ENCODE results near the gene SBK1.
"Not testable (repeated sequence)": the region's sequence is repeated elsewhere in the genome, so short reads cannot be mapped to it uniquely, and the experiment has no call there.

Gene SBK1

GRCh38 chr16:28310796-28311195 is 18.5 kb downstream of the SBK1 start:
- no peak for DNase-seq

- no peak for DNase-seq
Measured at GRCh38 chr16:28311413-28311812, 19.1 kb downstream of the SBK1 start.

- no peak for DNase-seq
Measured at GRCh38 chr16:28311913-28312312, 19.6 kb downstream of the SBK1 start.

- DNase-seq = no peak
Measured at GRCh38 chr16:28312327-28312726, 20.0 kb downstream of the SBK1 start.

GRCh38 chr16:28313587-28313986 is 21.3 kb downstream of the SBK1 start:
- no peak for DNase-seq

- no peak for DNase-seq
Measured at GRCh38 chr16:28316054-28316453, 23.7 kb downstream of the SBK1 start.

GRCh38 chr16:28317040-28317880 is 24.9 kb downstream of the SBK1 start:
- DNase-seq = peak; percentile 74

GRCh38 chr16:28318042-28318744 is 25.9 kb downstream of the SBK1 start:
- no peak for DNase-seq

- DNase-seq = no peak
Measured at GRCh38 chr16:28319476-28320022, 27.2 kb downstream of the SBK1 start.

GRCh38 chr16:28320023-28320561 is 27.8 kb downstream of the SBK1 start:
- DNase-seq = no peak

- no peak for DNase-seq
Measured at GRCh38 chr16:28320741-28321140, 28.4 kb downstream of the SBK1 start.

- DNase-seq = no peak
Measured at GRCh38 chr16:28321700-28322411, 29.5 kb downstream of the SBK1 start.

- no peak for DNase-seq
Measured at GRCh38 chr16:28324235-28324886, 32.0 kb downstream of the SBK1 start.

GRCh38 chr16:28324887-28325279 is 32.6 kb downstream of the SBK1 start:
- DNase-seq = no peak

- peak; percentile 53 for DNase-seq
Measured at GRCh38 chr16:28326881-28327610, 34.7 kb downstream of the SBK1 start.

- not testable (repeated sequence) for DNase-seq
Measured at GRCh38 chr16:28330232-28330631, 37.9 kb downstream of the SBK1 start.

GRCh38 chr16:28330981-28331380 is 38.7 kb downstream of the SBK1 start:
- DNase-seq = not testable (repeated sequence)

GRCh38 chr16:28332632-28333031 is 40.3 kb downstream of the SBK1 start:
- DNase-seq = not testable (repeated sequence)

- DNase-seq = not testable (repeated sequence)
Measured at GRCh38 chr16:28335678-28336077, 43.4 kb downstream of the SBK1 start.

GRCh38 chr16:28336940-28337710 is 44.8 kb downstream of the SBK1 start:
- not testable (repeated sequence) for DNase-seq

GRCh38 chr16:28338230-28338629 is 45.9 kb downstream of the SBK1 start:
- DNase-seq = not testable (repeated sequence)
